PC-3 (cell line): ENCODE results near the gene ATP12A. TPM values are rescaled to one million over a fixed set of nuclear protein-coding genes. Genes with fewer than 3 reads are reported as not detected.

Source experiments
- ATAC-seq: fragments of 200-7000 bp; cut with Tn5 transposase; 2 replicates; pipeline ENCODE4 v1.9.1; 2020; ENCODE audit warnings: mild to moderate bottlenecking, moderate library complexity
- BruUV-seq: library from RNA; stranded (reverse); fragments of 400-500 nt; replicated peaks from 2 replicates; lab custom pipeline; 2021; lab: Mats Ljungman, UMichigan
- CTCF ChIA-PET: fragments of 300-600 bp; sonication (Branson Sonifier 250); formaldehyde crosslinking; loops from one replicate; lab custom pipeline; 2022; ENCODE audit warnings: antibody characterized with exemption; lab: Charles Lee
- POLR2A ChIA-PET: fragments of 300-600 bp; sonication (Branson Sonifier 250); formaldehyde crosslinking; loops from one replicate; lab custom pipeline; 2022; ENCODE audit warnings: antibody characterized with exemption; ENCODE audit not compliant: unreplicated experiment; lab: Charles Lee
- DNase-seq: peaks from one replicate; pipeline ENCODE4 v3.0.0-alpha.2; 2015
- H2AFZ ChIP-seq: fragments of 300-600 bp; sonication (generic); 2 replicates; pipeline ENCODE4 v1.6.0; 2016; ENCODE audit warnings: antibody characterized with exemption, low read length
- H3F3A ChIP-seq: fragments of 300-600 bp; sonication (generic); one replicate; pipeline ENCODE4 v1.6.0; 2017; ENCODE audit warnings: antibody characterized with exemption, low read length, control low read depth, mild to moderate bottlenecking; ENCODE audit not compliant: unreplicated experiment
- H3K27ac ChIP-seq: fragments of 300-600 bp; sonication (generic); 2 replicates; pipeline ENCODE4 v1.5.1; 2016; ENCODE audit warnings: mild to moderate bottlenecking, low read length
- H3K27me3 ChIP-seq: fragments of 300-600 bp; sonication (generic); 2 replicates; pipeline ENCODE4 v1.6.1; 2016; ENCODE audit warnings: low read length, mixed read lengths
- H3K36me3 ChIP-seq: fragments of 300-600 bp; sonication (generic); 2 replicates; pipeline ENCODE4 v1.6.1; 2016; ENCODE audit warnings: low read depth, mixed run types, low read length, mixed read lengths
- H3K4me1 ChIP-seq: fragments of 300-600 bp; sonication (generic); 2 replicates; pipeline ENCODE4 v1.5.1; 2016; ENCODE audit warnings: low read length; ENCODE audit not compliant: insufficient read depth
- H3K4me2 ChIP-seq: fragments of 300-600 bp; sonication (generic); 2 replicates; pipeline ENCODE4 v1.6.0; 2016; ENCODE audit warnings: low read length
- H3K4me3 ChIP-seq: fragments of 300-600 bp; sonication (generic); 2 replicates; pipeline ENCODE4 v1.5.1; 2016; ENCODE audit warnings: mild to moderate bottlenecking, low read length, mixed read lengths
- H3K79me2 ChIP-seq: fragments of 300-600 bp; sonication (generic); 2 replicates; pipeline ENCODE4 v1.6.1; 2017; ENCODE audit warnings: low read length, mixed read lengths
- H3K9ac ChIP-seq: fragments of 300-600 bp; sonication (generic); 2 replicates; pipeline ENCODE4 v1.6.0; 2016; ENCODE audit warnings: mild to moderate bottlenecking, low read length
- H3K9me2 ChIP-seq: fragments of 300-600 bp; sonication (generic); replicated peaks from 2 replicates; pipeline ENCODE4 v1.6.1; 2016; ENCODE audit warnings: mixed run types, low read length, mixed read lengths
- H3K9me3 ChIP-seq: fragments of 300-600 bp; sonication (generic); 2 replicates; pipeline ENCODE4 v1.6.1; 2016; ENCODE audit warnings: low read length, mixed read lengths
- H4K20me1 ChIP-seq: fragments of 300-600 bp; sonication (generic); 2 replicates; pipeline ENCODE4 v1.6.1; 2016; ENCODE audit warnings: low read length, mixed read lengths
- EZH2 ChIP-seq: fragments of 300-600 bp; sonication (generic); IDR thresholded peaks from one replicate; pipeline ENCODE4 v1.6.1; 2017; ENCODE audit warnings: antibody characterized with exemption, mild to moderate bottlenecking, low read length; ENCODE audit not compliant: unreplicated experiment
- EZH2phosphoT487 ChIP-seq: fragments of 300-600 bp; sonication (generic); IDR thresholded peaks from 2 replicates; pipeline ENCODE4 v1.6.1; 2018; ENCODE audit warnings: mild to moderate bottlenecking, antibody characterized with exemption, low read length, borderline replicate concordance
- intact Hi-C: fragments of 100-400 bp; cut with micrococcal nuclease; formaldehyde crosslinking; loops from 2 replicates; pipeline ENCODE4 v1.9.0; 2023
- total RNA-seq: library from RNA; depleted of rRNA; stranded (reverse); fragments of >200 nt; gene quantifications from 2 replicates; pipeline ENCODE4 v1.2.3, GENCODE V29; 2014
- TF ChIP-seq, protein P1 (sequence below): fragments of 300-600 bp; sonication (generic); conservative IDR thresholded peaks from 2 replicates; pipeline ENCODE4 v1.5.1; 2017; ENCODE audit warnings: antibody characterized with exemption, low read depth, mild to moderate bottlenecking, low read length

Gene ATP12A
- total RNA-seq, 1 experiment from 2014 or later, result 0.11 TPM

DNA sequence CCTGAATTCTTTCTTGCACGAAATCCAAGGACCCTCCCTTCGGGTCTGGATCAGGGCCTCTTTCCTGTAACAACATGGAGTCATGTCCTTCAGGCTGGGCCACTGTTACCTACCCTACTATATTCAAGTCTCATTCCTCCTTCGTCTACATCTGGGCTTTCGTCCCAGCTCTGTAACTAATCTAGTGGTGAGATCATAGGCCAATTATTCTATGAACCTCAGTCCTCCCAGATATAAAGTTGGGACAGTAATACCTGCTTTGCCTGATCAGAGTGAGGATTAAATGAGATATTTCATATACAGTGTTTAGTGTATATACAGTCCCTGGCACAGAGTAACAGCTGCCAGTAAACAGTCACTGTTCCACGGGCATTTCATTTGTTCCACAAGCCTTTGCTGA lies 48.3 kb upstream of the ATP12A start:
- no peak overlapping the region for H3K4me3 ChIP-seq
- DNase-seq (no peak), ATAC-seq (no peak)
- H4K20me1 ChIP-seq, result no peaks in the 10 kb centered on the region
- no peaks in the 10 kb centered on the region for H3K9me2 ChIP-seq
- no peaks in the 10 kb centered on the region for H3K79me2 ChIP-seq
- POLR2A ChIA-PET, result no interaction called here
- no peaks in the 10 kb centered on the region for H3K36me3 ChIP-seq
- H3K27me3 ChIP-seq, result no peaks in the 10 kb centered on the region
- H3F3A ChIP-seq, result no peaks in the 10 kb centered on the region
- intact Hi-C loops, result no loop called here
- H2AFZ ChIP-seq, result no peak overlapping the region
- no TSS peak for BruUV-seq
- H3K9ac ChIP-seq, result no peak overlapping the region
- H3K4me2 ChIP-seq, result no peak overlapping the region
- CTCF ChIA-PET, result no interaction called here
- H3K27ac ChIP-seq, result no peak overlapping the region
- H3K9me3 ChIP-seq, result no peaks in the 10 kb centered on the region
- TF ChIP-seq, protein P1, sequence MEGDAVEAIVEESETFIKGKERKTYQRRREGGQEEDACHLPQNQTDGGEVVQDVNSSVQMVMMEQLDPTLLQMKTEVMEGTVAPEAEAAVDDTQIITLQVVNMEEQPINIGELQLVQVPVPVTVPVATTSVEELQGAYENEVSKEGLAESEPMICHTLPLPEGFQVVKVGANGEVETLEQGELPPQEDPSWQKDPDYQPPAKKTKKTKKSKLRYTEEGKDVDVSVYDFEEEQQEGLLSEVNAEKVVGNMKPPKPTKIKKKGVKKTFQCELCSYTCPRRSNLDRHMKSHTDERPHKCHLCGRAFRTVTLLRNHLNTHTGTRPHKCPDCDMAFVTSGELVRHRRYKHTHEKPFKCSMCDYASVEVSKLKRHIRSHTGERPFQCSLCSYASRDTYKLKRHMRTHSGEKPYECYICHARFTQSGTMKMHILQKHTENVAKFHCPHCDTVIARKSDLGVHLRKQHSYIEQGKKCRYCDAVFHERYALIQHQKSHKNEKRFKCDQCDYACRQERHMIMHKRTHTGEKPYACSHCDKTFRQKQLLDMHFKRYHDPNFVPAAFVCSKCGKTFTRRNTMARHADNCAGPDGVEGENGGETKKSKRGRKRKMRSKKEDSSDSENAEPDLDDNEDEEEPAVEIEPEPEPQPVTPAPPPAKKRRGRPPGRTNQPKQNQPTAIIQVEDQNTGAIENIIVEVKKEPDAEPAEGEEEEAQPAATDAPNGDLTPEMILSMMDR, result no peak
- TF ChIP-seq EZH2phosphoT487, result no peak
- no peak for TF ChIP-seq EZH2
- H3K4me1 ChIP-seq, result no peaks in the 10 kb centered on the region

DNA sequence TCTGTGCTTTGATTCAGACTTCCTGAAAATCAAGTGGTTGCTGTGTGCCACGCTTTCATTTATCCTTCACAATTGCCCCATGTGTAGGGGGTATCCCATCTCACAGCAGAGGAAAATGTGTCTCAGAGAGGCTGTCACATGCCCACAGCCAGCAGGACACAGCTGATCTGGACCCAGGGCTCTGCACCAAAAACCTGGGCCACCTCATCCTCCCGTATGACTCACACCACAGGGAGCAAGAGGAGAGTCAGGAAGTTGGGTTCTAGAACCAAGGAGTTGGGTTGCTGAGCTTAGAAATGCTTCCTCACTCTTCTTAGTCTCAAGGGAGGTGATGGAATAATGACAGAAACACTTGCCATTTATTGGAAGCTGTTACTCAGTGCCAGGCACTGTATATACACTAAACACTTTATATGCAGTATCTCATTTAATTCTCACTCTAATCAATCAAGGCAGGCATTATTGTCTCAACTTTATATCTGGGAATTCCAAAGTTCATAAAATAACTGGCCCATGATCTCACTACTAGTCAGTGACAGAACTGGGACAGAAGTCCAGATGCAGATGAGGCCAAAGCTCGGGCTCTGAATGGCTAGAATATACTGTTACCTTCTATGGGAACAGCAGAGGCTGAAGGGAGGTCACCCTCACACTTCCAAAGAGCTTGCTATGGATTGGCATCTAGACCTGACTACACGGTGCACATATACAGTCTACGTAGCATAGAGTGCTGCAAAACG lies 47.7 kb upstream of the ATP12A start:
- H2AFZ ChIP-seq, result no peak overlapping the region
- H3K27ac ChIP-seq, result no peak overlapping the region
- peak; percentile 19 for DNase-seq
- ATAC-seq, result no peak; the same call in 1 of the 2 replicates
- no peaks in the 10 kb centered on the region for H3K27me3 ChIP-seq
- H3K36me3 ChIP-seq, result no peaks in the 10 kb centered on the region
- no peaks in the 10 kb centered on the region for H3K9me3 ChIP-seq
- POLR2A ChIA-PET, result no interaction called here
- H3K9ac ChIP-seq, result no peak overlapping the region
- intact Hi-C loops, result no loop called here
- no TSS peak for BruUV-seq
- H4K20me1 ChIP-seq, result no peaks in the 10 kb centered on the region
- H3K79me2 ChIP-seq, result no peaks in the 10 kb centered on the region
- H3F3A ChIP-seq, result no peaks in the 10 kb centered on the region
- TF ChIP-seq EZH2, result no peak
- TF ChIP-seq EZH2phosphoT487, result no peak
- TF ChIP-seq, protein P1, result no peak
- H3K9me2 ChIP-seq, result no peaks in the 10 kb centered on the region
- no peak overlapping the region for H3K4me2 ChIP-seq
- no peak overlapping the region for H3K4me3 ChIP-seq
- no peaks in the 10 kb centered on the region for H3K4me1 ChIP-seq
- CTCF ChIA-PET, result no interaction called here

DNA sequence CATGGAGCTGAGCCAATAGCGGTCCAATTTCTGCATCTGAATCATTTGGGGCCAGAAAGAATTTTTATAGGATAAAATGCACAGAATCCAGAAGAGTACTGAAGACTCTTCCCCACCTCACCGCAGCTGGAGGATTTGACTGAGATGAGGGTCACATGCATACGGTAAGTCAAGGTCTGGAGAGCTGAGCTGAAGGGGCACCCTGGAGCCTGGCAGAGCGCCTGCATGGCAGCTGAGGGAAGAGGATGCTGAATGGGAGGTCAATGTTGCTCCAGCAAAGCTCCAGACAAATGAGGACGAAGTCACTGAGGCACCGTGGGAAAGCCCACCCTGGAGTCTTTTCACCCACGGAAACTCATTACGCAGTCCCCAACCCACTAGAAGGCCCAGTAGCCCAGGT lies 43.4 kb upstream of the ATP12A start:
- POLR2A ChIA-PET, result no interaction called here
- no peak overlapping the region for H2AFZ ChIP-seq
- H3F3A ChIP-seq, result no peaks in the 10 kb centered on the region
- CTCF ChIA-PET, result no interaction called here
- no peak for ATAC-seq
- no peaks in the 10 kb centered on the region for H3K36me3 ChIP-seq
- no peaks in the 10 kb centered on the region for H3K4me1 ChIP-seq
- no TSS peak for BruUV-seq
- no peak for DNase-seq
- no peak overlapping the region for H3K27ac ChIP-seq
- intact Hi-C loops, result no loop called here
- no peak overlapping the region for H3K4me3 ChIP-seq
- H3K4me2 ChIP-seq, result no peak overlapping the region
- H3K9me3 ChIP-seq, result no peaks in the 10 kb centered on the region
- H3K9ac ChIP-seq, result no peak overlapping the region
- H3K79me2 ChIP-seq, result no peaks in the 10 kb centered on the region
- H3K9me2 ChIP-seq, result no peaks in the 10 kb centered on the region
- H4K20me1 ChIP-seq, result no peaks in the 10 kb centered on the region
- TF ChIP-seq, protein P1, result no peak
- TF ChIP-seq EZH2, result no peak
- TF ChIP-seq EZH2phosphoT487, result no peak
- H3K27me3 ChIP-seq, result no peaks in the 10 kb centered on the region
